Gastrocnemius medialis (tissue), 4 donors: Measurements from ENCODE around the gene FAR1. TPM values are rescaled to one million over a fixed set of nuclear protein-coding genes. Genes with fewer than 3 reads are reported as not detected.

Experiments used
- ATAC-seq, 2 donors: fragments of 150-250 bp; one replicate each; pipeline ENCODE4 v1.9.1; 2016
- DNase-seq, 2 donors: peaks; one replicate each; pipeline ENCODE4 v3.0.0-alpha.2; 2019
- H3K27ac ChIP-seq, 4 donors: fragments of 200-600 bp; sonication (generic); 1 replicate in 1 of 4; 2 replicates in 3 of 4; pipeline ENCODE4 v1.5.1; 2016 to 2018; ENCODE audit warnings: mild to moderate bottlenecking in 2 of 4, moderate library complexity in 1 of 4
- H3K27me3 ChIP-seq, 3 donors: fragments of 200-600 bp; sonication (generic) in 2 of 3; 1 replicate in 1 of 3; 2 replicates in 2 of 3; pipeline versions ENCODE4 v1.5.1 to v1.6.0; 2016 to 2019; ENCODE audit warnings: mild to moderate bottlenecking in 1 of 3, moderate library complexity in 1 of 3
- H3K36me3 ChIP-seq, 2 donors: fragments of 200-600 bp; sonication (generic) in 1 of 2; one replicate each; pipeline ENCODE4 v1.5.1; 2017 to 2018
- H3K4me1 ChIP-seq, 2 donors: fragments of 200-600 bp; sonication (generic) in 1 of 2; one replicate each; pipeline ENCODE4 v1.5.1; 2016 to 2017; ENCODE audit warnings: mild to moderate bottlenecking in 2 of 2
- H3K4me3 ChIP-seq, 4 donors: fragments of 200-600 bp; sonication (generic) in 3 of 4; 1 replicate in 1 of 4; 2 replicates in 3 of 4; pipeline ENCODE4 v1.5.1; 2016 to 2019; ENCODE audit warnings: mild to moderate bottlenecking in 2 of 4
- H3K9me3 ChIP-seq, 3 donors: fragments of 200-600 bp; sonication (generic) in 2 of 3; 1 replicate in 1 of 3; 2 replicates in 2 of 3; pipeline ENCODE4 v1.5.1; 2016 to 2019
- POLR2A ChIP-seq, 2 donors: fragments of 450-650 bp; IDR thresholded peaks; one replicate each; pipeline ENCODE4 v1.6.1; 2017; ENCODE audit warnings: antibody characterized with exemption in 2 of 2, mild to moderate bottlenecking in 2 of 2, moderate library complexity in 2 of 2
- in situ Hi-C, 4 donors: fragments of 200-750 bp; cut with MboI; loops; one replicate each; pipeline versions ENCODE4 v1.15.0 to v1.8.0; 2017; ENCODE audit warnings: low sequenced_read_pairs in 4 of 4
- intact Hi-C: fragments of 100-400 bp; cut with DNase I; formaldehyde crosslinking; loops from one replicate; pipeline ENCODE4 v1.15.1; 2023; ENCODE audit warnings: low total_unique reads
- total RNA-seq, 4 donors: library from RNA; depleted of rRNA; stranded (reverse); fragments of >200 nt; gene quantifications; one replicate each; pipeline versions ENCODE4 v1.1.0 to v1.2.3, GENCODE V29; 2016
- TF ChIP-seq, protein P1 (sequence below), 5 experiments: fragments of 450-650 bp in 3 of 5; fragments of 200-600 bp in 2 of 5; sonication (generic) in 2 of 5; IDR thresholded peaks in 4 of 5; conservative IDR thresholded peaks in 1 of 5; 1 replicate in 4 of 5; 2 replicates in 1 of 5; pipeline ENCODE4 v1.5.1; 2016 to 2019; ENCODE audit warnings: antibody characterized with exemption in 5 of 5, mild to moderate bottlenecking in 3 of 5, moderate library complexity in 3 of 5

Gene FAR1
- total RNA-seq, 4 donors from 2014 or later = 18.2 to 24.4 (median 21.3) TPM

DNA sequence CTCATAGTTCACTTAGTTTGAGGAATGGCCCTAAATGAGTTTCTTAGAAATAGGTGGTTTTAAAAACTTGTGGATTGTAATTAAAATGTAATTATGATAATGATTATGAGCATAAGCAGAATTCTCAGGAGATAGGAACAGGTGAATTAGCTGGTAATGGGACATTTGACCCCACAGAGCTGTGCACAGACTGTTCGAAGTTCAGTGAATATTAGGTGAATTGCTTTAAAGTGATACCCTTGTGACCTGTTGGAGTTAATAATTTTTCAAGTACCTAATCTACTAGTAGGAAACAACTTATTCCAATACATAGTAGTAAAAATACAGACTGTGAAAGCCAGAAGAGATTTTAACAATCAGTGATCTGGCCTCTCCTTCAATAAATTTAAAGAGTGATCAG, 8.1 kb downstream of the FAR1 start:
- Histone ChIP-seq H3K27me3 (no peaks in the 10 kb centered on the region), H3K27ac (no peak overlapping the region), H3K4me1 (peaks cover 11 to 20% of the 10 kb centered on the region in 2 donors), H3K36me3 (no peaks in the 10 kb centered on the region), H3K9me3 (no peaks in the 10 kb centered on the region), H3K4me3 (no peak overlapping the region)
- in situ Hi-C loops = no loop called here
- intact Hi-C loops = no loop called here
- TF ChIP-seq, protein P1, sequence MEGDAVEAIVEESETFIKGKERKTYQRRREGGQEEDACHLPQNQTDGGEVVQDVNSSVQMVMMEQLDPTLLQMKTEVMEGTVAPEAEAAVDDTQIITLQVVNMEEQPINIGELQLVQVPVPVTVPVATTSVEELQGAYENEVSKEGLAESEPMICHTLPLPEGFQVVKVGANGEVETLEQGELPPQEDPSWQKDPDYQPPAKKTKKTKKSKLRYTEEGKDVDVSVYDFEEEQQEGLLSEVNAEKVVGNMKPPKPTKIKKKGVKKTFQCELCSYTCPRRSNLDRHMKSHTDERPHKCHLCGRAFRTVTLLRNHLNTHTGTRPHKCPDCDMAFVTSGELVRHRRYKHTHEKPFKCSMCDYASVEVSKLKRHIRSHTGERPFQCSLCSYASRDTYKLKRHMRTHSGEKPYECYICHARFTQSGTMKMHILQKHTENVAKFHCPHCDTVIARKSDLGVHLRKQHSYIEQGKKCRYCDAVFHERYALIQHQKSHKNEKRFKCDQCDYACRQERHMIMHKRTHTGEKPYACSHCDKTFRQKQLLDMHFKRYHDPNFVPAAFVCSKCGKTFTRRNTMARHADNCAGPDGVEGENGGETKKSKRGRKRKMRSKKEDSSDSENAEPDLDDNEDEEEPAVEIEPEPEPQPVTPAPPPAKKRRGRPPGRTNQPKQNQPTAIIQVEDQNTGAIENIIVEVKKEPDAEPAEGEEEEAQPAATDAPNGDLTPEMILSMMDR (IDR thresholded peaks at IDR 0.05 in 4 of 5, conservative IDR thresholded peaks at IDR 0.05 in 1 of 5) = no peak
- no peak for TF ChIP-seq POLR2A (IDR thresholded peaks at IDR 0.05)
- DNase-seq (no peak), ATAC-seq (no peak)

DNA sequence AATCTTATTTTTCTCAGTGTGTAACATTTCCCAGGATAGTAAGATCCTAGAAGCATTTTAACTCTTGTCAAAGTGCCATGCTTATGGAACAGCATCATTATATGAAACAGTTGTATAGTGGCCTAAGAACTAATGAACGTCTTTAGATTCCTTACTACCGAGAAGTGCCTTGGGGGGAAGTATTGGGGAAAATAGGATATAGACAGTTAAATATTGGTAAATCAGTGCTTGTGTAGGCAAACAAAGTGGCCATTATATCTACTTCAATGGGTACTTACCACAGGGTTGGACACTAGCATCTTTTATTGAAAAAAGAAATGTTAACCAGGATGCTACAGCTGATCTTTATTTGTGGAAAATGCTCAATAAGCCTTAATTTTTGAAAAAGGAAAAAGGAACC, 11.3 kb downstream of the FAR1 start:
- in situ Hi-C loops = no loop called here
- intact Hi-C loops = no loop called here
- H3K4me1 ChIP-seq = peaks cover 12 to 19% of the 10 kb centered on the region in 2 donors
- H3K4me3 ChIP-seq = no peak overlapping the region
- no peak overlapping the region for H3K27ac ChIP-seq
- no peaks in the 10 kb centered on the region for H3K27me3 ChIP-seq
- H3K9me3 ChIP-seq = no peaks in the 10 kb centered on the region
- H3K36me3 ChIP-seq = no peaks in the 10 kb centered on the region
- DNase-seq (no peak), ATAC-seq (no peak)
- TF ChIP-seq, protein P1 (IDR thresholded peaks at IDR 0.05 in 4 of 5, conservative IDR thresholded peaks at IDR 0.05 in 1 of 5) = no peak
- no peak for TF ChIP-seq POLR2A (IDR thresholded peaks at IDR 0.05)

DNA sequence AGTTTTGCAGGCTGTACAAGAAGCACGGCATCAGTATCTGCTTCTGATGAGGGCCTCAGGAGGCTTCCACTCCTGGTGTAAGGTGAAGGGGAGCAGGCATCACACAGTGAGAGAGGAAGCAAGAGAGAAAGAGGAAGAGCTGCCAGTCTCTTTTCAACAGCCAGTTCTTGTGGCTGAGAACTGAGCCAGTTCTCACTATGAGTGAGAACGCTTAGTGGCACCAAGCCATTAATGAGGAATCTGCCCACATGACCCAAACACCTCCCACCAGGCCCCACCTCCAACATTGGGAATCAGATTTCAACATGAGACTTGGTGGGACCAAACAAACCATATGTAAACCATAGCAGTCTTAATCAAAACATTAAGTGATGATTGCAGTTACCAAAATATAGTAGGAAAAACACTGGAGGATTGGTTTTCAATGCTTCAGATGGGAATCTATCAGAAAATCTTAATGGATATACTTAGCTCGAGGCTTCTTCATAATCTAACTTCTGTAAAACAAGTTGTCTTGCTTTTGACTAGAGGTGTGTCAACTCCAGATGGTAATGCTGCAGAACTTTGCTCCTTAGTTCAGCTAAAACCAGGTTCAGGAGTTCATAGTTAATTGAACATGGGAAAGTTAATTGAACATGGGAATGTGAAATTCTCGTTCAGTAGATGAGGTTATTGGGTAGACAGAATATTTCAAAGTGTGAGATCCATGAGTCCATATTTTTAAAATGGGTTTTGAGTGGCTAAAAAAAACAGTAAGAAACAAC, 12.2 kb downstream of the FAR1 start:
- no peak overlapping the region for H3K4me3 ChIP-seq
- H3K9me3 ChIP-seq = no peaks in the 10 kb centered on the region
- intact Hi-C loops = no loop called here
- H3K4me1 ChIP-seq = peaks cover 15 to 19% of the 10 kb centered on the region in 2 donors
- no peak for DNase-seq
- H3K27ac ChIP-seq = no peak overlapping the region
- TF ChIP-seq, protein P1 (IDR thresholded peaks at IDR 0.05 in 4 of 5, conservative IDR thresholded peaks at IDR 0.05 in 1 of 5) = no peak
- TF ChIP-seq POLR2A (IDR thresholded peaks at IDR 0.05) = no peak
- ATAC-seq = no peak
- no peaks in the 10 kb centered on the region for H3K36me3 ChIP-seq
- in situ Hi-C loops = no loop called here
- H3K27me3 ChIP-seq = no peaks in the 10 kb centered on the region

DNA sequence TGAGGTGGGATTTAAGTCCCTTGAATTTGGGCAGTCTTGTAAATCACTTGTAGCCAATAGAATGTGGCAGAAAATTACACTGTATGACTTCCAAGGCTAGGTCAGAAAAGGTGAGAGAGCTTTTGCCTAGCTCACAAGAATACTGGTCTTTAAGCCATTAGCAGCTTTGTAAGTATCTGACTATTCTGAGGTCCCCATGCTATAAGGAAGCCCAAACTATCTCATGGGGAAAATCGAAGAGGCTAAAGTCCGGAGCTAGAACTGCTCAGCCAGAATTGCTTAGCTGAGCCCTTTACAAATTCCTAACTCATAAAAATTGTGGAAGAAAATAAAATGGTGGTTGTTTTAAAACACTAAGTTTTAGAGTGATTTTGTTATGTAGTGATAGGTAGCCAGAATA, 13.0 kb downstream of the FAR1 start:
- ATAC-seq = no peak
- no peaks in the 10 kb centered on the region for H3K9me3 ChIP-seq
- in situ Hi-C loops = no loop called here
- no peaks in the 10 kb centered on the region for H3K36me3 ChIP-seq
- H3K27me3 ChIP-seq = no peaks in the 10 kb centered on the region
- H3K27ac ChIP-seq = no peak overlapping the region
- H3K4me3 ChIP-seq = no peak overlapping the region
- no peak for TF ChIP-seq POLR2A (IDR thresholded peaks at IDR 0.05)
- TF ChIP-seq, protein P1 (IDR thresholded peaks at IDR 0.05 in 4 of 5, conservative IDR thresholded peaks at IDR 0.05 in 1 of 5) = no peak
- no peak for DNase-seq
- intact Hi-C loops = no loop called here
- peaks cover 12 to 15% of the 10 kb centered on the region in 2 donors for H3K4me1 ChIP-seq
